Right lobe of liver (tissue), 4 donors: ENCODE data around the gene FILIP1L.

Source experiments
- POLR2A ChIP-seq: fragments of 450-650 bp; IDR thresholded peaks from one replicate; pipeline ENCODE4 v1.6.1; 2017; ENCODE audit warnings: antibody characterized with exemption, mild to moderate bottlenecking
- TF ChIP-seq, protein P1 (sequence below), 4 donors: fragments of 200-600 bp in 3 of 4; fragments of 450-650 bp in 1 of 4; IDR thresholded peaks; one replicate each; pipeline versions ENCODE4 v1.5.1 to v1.8.0; 2016 to 2022; ENCODE audit warnings: antibody characterized with exemption in 4 of 4, mild to moderate bottlenecking in 2 of 4
- donor health status: DM: no; HTN: no; CAD: no.
- donor health status: DM: no; HTN: no; CAD: no.
- donor health status: DM: no; HTN: yes; CAD: no.

DNA sequence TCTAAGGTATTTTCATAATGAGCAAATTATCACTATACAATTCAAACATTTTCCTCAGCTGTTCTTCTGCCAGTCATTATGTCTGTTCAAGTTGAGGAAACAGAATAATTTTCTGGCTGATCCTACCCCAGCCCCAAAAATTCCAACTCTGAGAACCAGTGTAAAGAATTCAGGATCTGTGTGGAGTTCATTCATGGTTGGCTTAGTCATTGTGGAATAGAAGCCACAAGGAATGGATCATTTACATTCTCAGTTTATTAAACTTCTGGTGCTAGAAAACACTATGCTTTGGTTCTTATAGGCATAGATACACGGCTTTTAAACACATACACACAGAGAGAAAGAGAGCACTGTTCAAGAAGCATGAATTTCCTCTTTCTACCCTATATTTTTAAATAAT is 162.0 kb downstream of the FILIP1L start:
- no peak for TF ChIP-seq POLR2A
- TF ChIP-seq, protein P1, sequence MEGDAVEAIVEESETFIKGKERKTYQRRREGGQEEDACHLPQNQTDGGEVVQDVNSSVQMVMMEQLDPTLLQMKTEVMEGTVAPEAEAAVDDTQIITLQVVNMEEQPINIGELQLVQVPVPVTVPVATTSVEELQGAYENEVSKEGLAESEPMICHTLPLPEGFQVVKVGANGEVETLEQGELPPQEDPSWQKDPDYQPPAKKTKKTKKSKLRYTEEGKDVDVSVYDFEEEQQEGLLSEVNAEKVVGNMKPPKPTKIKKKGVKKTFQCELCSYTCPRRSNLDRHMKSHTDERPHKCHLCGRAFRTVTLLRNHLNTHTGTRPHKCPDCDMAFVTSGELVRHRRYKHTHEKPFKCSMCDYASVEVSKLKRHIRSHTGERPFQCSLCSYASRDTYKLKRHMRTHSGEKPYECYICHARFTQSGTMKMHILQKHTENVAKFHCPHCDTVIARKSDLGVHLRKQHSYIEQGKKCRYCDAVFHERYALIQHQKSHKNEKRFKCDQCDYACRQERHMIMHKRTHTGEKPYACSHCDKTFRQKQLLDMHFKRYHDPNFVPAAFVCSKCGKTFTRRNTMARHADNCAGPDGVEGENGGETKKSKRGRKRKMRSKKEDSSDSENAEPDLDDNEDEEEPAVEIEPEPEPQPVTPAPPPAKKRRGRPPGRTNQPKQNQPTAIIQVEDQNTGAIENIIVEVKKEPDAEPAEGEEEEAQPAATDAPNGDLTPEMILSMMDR (IDR thresholded peaks at IDR 0.05) = no peak
